ENCODE data around the gene TEC.
"Not testable (repeated sequence)": the region's sequence is repeated elsewhere in the genome, so short reads cannot be mapped to it uniquely, and the experiment has no call there.

- not testable (repeated sequence) for TF ChIP-seq POLR2A (IDR thresholded peaks at IDR 0.05; ENCODE audit: low read length); GATA1 (IDR thresholded peaks at IDR 0.05; ENCODE audit: low read depth, low read length)
Observed at GRCh38 chr4:48219430-48219829, 50.2 kb downstream of the TEC start.

Data from erythroblast (primary cell).